VCaP (cell line): ENCODE results near the gene KCTD15.

Experiments
- H3K27ac ChIP-seq: fragments of 450-650 bp; 2 replicates; pipeline ENCODE4 v1.5.1; 2017
- TF ChIP-seq, protein P1 (sequence below): fragments of 450-650 bp; conservative IDR thresholded peaks from 2 replicates; pipeline ENCODE4 v1.5.1; 2017; ENCODE audit warnings: mild to moderate bottlenecking, moderate library complexity

KCTD15 gene

DNA sequence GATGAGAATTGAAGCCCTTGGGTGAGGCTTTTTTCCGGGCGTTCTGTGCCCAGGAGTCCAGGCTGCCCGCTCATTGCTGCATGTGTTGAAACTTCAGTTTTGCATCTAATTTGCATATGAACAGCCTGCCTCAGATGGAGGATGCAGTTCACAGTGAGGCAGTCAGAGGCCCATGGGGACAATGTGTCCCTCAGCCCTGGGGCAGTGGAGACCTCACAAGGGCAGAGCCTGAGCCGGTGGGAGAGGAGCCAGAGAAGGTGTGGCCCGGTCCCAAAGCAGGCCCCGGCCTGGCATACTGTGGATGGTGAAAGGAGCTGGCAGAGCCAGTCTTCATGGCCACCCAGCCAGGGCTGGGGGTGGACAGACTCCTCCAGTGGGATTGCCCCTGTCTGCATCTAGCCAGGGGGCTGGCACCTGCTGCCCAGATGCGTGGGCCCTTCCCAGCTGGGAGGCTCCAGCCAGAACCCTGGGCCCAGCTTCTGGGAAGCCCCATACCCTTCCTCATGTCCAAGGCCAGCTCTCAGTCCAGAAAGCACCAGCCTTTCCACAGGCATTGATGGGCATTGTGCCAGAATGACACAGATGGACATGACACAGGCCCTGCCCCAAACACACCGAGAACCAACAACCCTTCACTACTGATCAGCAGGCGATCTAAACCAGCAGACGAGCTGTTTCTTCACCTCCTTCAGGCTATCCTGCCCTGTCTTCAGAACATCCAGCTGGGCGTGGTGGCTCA, 32.9 kb upstream of the KCTD15 start:
- TF ChIP-seq, protein P1, sequence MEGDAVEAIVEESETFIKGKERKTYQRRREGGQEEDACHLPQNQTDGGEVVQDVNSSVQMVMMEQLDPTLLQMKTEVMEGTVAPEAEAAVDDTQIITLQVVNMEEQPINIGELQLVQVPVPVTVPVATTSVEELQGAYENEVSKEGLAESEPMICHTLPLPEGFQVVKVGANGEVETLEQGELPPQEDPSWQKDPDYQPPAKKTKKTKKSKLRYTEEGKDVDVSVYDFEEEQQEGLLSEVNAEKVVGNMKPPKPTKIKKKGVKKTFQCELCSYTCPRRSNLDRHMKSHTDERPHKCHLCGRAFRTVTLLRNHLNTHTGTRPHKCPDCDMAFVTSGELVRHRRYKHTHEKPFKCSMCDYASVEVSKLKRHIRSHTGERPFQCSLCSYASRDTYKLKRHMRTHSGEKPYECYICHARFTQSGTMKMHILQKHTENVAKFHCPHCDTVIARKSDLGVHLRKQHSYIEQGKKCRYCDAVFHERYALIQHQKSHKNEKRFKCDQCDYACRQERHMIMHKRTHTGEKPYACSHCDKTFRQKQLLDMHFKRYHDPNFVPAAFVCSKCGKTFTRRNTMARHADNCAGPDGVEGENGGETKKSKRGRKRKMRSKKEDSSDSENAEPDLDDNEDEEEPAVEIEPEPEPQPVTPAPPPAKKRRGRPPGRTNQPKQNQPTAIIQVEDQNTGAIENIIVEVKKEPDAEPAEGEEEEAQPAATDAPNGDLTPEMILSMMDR = no peak
- H3K27ac ChIP-seq = peak overlapping the region; percentile 40; the same call in 1 of the 2 replicates

- no peak overlapping the region for H3K27ac ChIP-seq
- TF ChIP-seq, protein P1 = no peak
These were observed 30.0 kb upstream of the KCTD15 start for GRCh38 chr19:33766623-33767022.

- peak overlapping the region; percentile 78 for H3K27ac ChIP-seq
- TF ChIP-seq, protein P1 = no peak
These were observed 28.7 kb upstream of the KCTD15 start for GRCh38 chr19:33767898-33768413.

- H3K27ac ChIP-seq = peak overlapping the region; percentile 78
- TF ChIP-seq, protein P1 = no peak
These were observed 27.5 kb upstream of the KCTD15 start for GRCh38 chr19:33769208-33769607.

DNA sequence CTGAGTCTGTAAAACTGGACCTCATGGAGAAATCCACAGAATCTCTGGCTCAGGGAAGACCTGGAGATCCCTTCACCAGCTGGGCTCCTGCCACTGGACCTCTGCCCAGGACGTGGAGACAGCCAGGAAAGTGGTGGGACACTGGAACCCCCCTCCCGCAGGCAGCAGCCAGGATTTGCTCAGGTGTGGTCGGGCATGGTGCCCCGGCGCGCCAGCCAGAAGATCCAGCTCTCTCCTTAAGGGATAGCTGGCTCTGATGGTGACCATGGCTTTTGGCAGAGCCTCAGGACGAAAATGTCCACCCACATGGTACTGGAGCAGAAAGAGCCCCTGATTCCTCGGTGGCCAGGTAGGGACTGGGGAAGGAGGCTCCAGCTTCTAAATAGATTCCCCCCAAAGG, 26.6 kb upstream of the KCTD15 start:
- peak overlapping the region; percentile 78; the same call in 1 of the 2 replicates for H3K27ac ChIP-seq
- TF ChIP-seq, protein P1 = no peak

- H3K27ac ChIP-seq = peak overlapping the region; percentile 78
- TF ChIP-seq, protein P1 = peak; percentile 94
These were observed 25.1 kb upstream of the KCTD15 start for GRCh38 chr19:33771384-33772101.

- TF ChIP-seq, protein P1 = no peak
These were observed 24.4 kb upstream of the KCTD15 start for GRCh38 chr19:33772102-33772857.

More at GRCh38 chr19:33772102-33772857, 24.4 kb upstream of the KCTD15 start:
- H3K27ac ChIP-seq = no peak overlapping the region
